Stimulated activated CD4-positive, alpha-beta T cell treated with anti-CD3 and anti-CD28 coated beads, Interleukin-15, amount 100 ng/mL, for 24 hours (primary cell): Measurements from ENCODE around the gene RPL31.

Experiments
- DNase-seq: peaks from one replicate; pipeline ENCODE4 v3.0.0-alpha.2; 2020

RPL31 gene

GRCh38 chr2:100976061-100976460, 26.0 kb upstream of the RPL31 start:
- no peak for DNase-seq

- no peak for DNase-seq
Observed at GRCh38 chr2:100976645-100977391, 25.3 kb upstream of the RPL31 start.

- no peak for DNase-seq
Observed at GRCh38 chr2:100977511-100977910, 24.6 kb upstream of the RPL31 start.

- DNase-seq: no peak
Observed at GRCh38 chr2:100978582-100979191, 23.4 kb upstream of the RPL31 start.

- no peak for DNase-seq
Observed at GRCh38 chr2:100980046-100980445, 22.0 kb upstream of the RPL31 start.

GRCh38 chr2:100981011-100981410, 21.1 kb upstream of the RPL31 start:
- DNase-seq: no peak

- no peak for DNase-seq
Observed at GRCh38 chr2:100982431-100982861, 19.6 kb upstream of the RPL31 start.

- no peak for DNase-seq
Observed at GRCh38 chr2:100983201-100983600, 18.9 kb upstream of the RPL31 start.

- DNase-seq: no peak
Observed at GRCh38 chr2:100983684-100984310, 18.3 kb upstream of the RPL31 start.

GRCh38 chr2:100984892-100985307, 17.2 kb upstream of the RPL31 start:
- DNase-seq: peak; percentile 82

- no peak for DNase-seq
Observed at GRCh38 chr2:100986157-100986556, 15.9 kb upstream of the RPL31 start.

- DNase-seq: no peak
Observed at GRCh38 chr2:100987536-100987935, 14.6 kb upstream of the RPL31 start.

GRCh38 chr2:100987974-100988373, 14.1 kb upstream of the RPL31 start:
- no peak for DNase-seq

- no peak for DNase-seq
Observed at GRCh38 chr2:100988630-100989417, 13.3 kb upstream of the RPL31 start.

GRCh38 chr2:100989666-100990065, 12.4 kb upstream of the RPL31 start:
- DNase-seq: no peak

GRCh38 chr2:100990166-100990565, 11.9 kb upstream of the RPL31 start:
- DNase-seq: no peak

GRCh38 chr2:100990650-100991403, 11.3 kb upstream of the RPL31 start:
- no peak for DNase-seq

GRCh38 chr2:100991404-100991773, 10.7 kb upstream of the RPL31 start:
- no peak for DNase-seq

GRCh38 chr2:100992262-100992661, 9.8 kb upstream of the RPL31 start:
- no peak for DNase-seq

- DNase-seq: no peak
Observed at GRCh38 chr2:100993294-100993693, 8.8 kb upstream of the RPL31 start.

GRCh38 chr2:100995309-100996075, 6.6 kb upstream of the RPL31 start:
- DNase-seq: no peak
